ENCODE data around the gene MRTFA. TPM values are rescaled to one million over a fixed set of nuclear protein-coding genes. Genes with fewer than 3 reads are reported as not detected.

Gene MRTFA
- total RNA-seq, 6 donors from 2014 or later, result 47.9 to 178 (median 61.3) TPM

DNA sequence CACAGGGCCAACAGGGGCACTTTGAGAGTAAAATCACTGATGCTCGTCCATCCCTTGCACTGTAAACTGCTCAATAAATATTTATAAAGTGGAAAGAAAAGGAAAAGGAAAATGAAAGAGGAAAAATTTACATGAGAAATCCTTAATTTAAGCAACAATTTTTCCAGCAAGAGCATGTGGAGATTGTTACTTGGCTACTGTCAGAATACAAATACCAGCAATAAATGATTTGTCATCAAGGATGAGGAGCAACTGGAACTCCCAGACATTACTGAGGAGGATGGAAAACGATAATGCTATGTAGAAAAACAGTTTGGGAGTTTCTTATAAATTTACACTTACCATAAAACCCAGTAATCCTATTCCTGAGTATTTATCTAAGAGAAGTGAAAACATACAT lies 143.1 kb downstream of the MRTFA start:
- no peak for DNase-seq
- WGBS, 2 donors, result 65 to 71% methylated on average over 2 of the region's 2 CpGs

DNA sequence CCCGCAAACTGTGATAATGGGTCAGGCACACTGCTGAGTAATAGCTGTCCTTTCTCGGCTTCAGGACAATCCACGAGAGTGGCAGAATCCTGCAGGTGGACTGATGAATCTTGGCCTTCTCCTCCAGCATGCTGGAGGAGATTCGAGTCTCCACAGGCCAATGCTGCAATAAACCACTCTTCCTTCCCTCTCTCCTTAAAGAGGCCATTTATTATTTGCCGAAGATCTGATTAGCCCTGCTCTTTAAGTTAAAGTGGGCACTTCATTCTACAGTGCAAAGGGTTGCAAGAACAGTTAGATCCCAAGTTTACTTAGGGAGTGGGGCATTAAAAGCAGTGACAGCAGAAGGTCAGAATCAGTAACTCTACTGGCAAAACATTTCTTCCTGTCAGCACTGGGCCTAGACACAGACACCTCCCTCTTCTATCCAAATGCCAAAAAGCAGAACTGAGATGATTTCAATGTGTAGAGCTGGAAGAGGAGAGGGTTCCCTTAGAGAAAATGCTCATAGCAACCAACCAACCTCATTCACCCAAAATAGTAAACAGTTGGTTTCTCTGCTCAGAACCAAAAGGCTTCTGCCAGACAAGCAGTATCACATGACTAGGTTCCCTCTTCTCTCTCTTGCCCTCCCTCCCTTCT lies 144.4 kb downstream of the MRTFA start:
- peaks cover 37 to 40% (median 37%) of the 10 kb centered on the region in 4 donors for H3K4me1 ChIP-seq
- no peaks in the 10 kb centered on the region for H3K9me3 ChIP-seq
- TF ChIP-seq EP300 (IDR thresholded peaks at IDR 0.05) (no peak), POLR2A (IDR thresholded peaks at IDR 0.05) (no peak), POLR2AphosphoS5 (IDR thresholded peaks at IDR 0.05) (no peak), CTCF (IDR thresholded peaks at IDR 0.05) (no peak)
- H3K36me3 ChIP-seq, result no peaks in the 10 kb centered on the region
- DNase-seq (no peak), ATAC-seq (ENCODE audit: low FRiP score in 2 of 2) (peak; percentile 89 to 98)
- 32 to 34% methylated on average over 5 of the region's 5 CpGs for WGBS, 2 donors
- H3K27ac ChIP-seq, result peak overlapping the region; percentile 9 to 76 (median 64)
- H3K4me3 ChIP-seq, result no peak overlapping the region
- no peaks in the 10 kb centered on the region for H3K27me3 ChIP-seq

More for the DNA sequence above, 143.1 kb downstream of the MRTFA start:
- Histone ChIP-seq H3K27me3 (no peaks in the 10 kb centered on the region), H3K4me1 (peaks cover 32 to 35% (median 34%) of the 10 kb centered on the region in 4 donors), H3K9me3 (no peaks in the 10 kb centered on the region), H3K36me3 (no peaks in the 10 kb centered on the region), H3K27ac (peak overlapping the region in 3 of 4 donors; percentile 9 to 76 (median 65)), H3K4me3 (no peak overlapping the region)
- TF ChIP-seq POLR2A (IDR thresholded peaks at IDR 0.05) (no peak), POLR2AphosphoS5 (IDR thresholded peaks at IDR 0.05) (no peak), EP300 (IDR thresholded peaks at IDR 0.05) (no peak), CTCF (IDR thresholded peaks at IDR 0.05) (no peak)
- ATAC-seq (ENCODE audit: low FRiP score in 2 of 2), result no peak

GRCh38 chr22:40487663-40488249 lies 148.8 kb downstream of the MRTFA start:
- Histone ChIP-seq H3K9me3 (no peaks in the 10 kb centered on the region), H3K4me3 (no peak overlapping the region), H3K27me3 (no peaks in the 10 kb centered on the region), H3K27ac (no peak overlapping the region), H3K4me1 (peaks cover 31 to 50% (median 47%) of the 10 kb centered on the region in 4 donors), H3K36me3 (no peaks in the 10 kb centered on the region)
- 39 to 45% methylated on average over 3 of the region's 3 CpGs for WGBS, 2 donors
- no peak for ATAC-seq (ENCODE audit: low FRiP score in 2 of 2)
- TF ChIP-seq EP300 (IDR thresholded peaks at IDR 0.05) (no peak), POLR2A (IDR thresholded peaks at IDR 0.05) (no peak), CTCF (IDR thresholded peaks at IDR 0.05) (peak; percentile 38 to 73 (median 51)), POLR2AphosphoS5 (IDR thresholded peaks at IDR 0.05) (no peak)
- DNase-seq, result no peak

DNA sequence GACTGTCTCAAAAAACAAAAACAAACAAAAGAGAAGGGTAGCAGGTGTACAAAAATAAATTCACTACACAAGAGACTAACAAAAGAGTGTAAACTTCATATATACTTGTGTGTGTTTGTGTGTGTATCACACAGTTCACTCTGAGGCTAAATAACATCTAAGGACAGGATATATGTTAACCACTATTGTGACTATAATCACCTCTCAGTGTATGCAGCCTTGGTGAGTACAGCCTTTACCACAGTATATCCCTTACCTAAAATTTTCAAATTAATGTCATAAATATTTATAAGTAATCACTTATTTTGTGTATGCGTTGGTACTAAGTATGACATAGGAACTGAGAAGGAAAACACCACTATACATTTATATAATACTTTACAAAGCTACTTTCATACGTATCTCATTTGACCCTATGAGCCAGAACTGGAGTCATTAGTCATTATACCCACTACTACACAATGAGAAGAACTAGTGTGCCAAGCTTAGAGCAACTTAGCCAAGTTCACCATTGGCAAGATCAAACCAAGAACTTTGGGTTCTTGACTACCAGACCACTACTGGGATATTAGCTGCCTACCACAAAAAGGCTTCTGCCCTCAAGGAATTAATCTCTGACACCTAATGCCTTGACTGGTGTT lies 149.4 kb downstream of the MRTFA start:
- Histone ChIP-seq H3K27me3 (no peaks in the 10 kb centered on the region), H3K4me1 (peaks cover 26 to 49% (median 41%) of the 10 kb centered on the region in 4 donors), H3K9me3 (no peaks in the 10 kb centered on the region), H3K27ac (peak overlapping the region in 1 of 4 donors; percentile 30), H3K4me3 (no peak overlapping the region), H3K36me3 (no peaks in the 10 kb centered on the region)
- ATAC-seq (ENCODE audit: low FRiP score in 2 of 2) (no peak), DNase-seq (no peak)
- WGBS, 2 donors, result 80 to 88% methylated on average over 2 of the region's 2 CpGs
- TF ChIP-seq POLR2A (IDR thresholded peaks at IDR 0.05) (no peak), POLR2AphosphoS5 (IDR thresholded peaks at IDR 0.05) (no peak), CTCF (IDR thresholded peaks at IDR 0.05) (no peak), EP300 (IDR thresholded peaks at IDR 0.05) (no peak)
